GM20000 (cell line): ENCODE results near the gene YJU2.
"Not testable (repeated sequence)": the region's sequence is repeated elsewhere in the genome, so short reads cannot be mapped to it uniquely, and the experiment has no call there.

ENCODE experiments used
- DNase-seq: peaks from one replicate; pipeline ENCODE4 v3.0.0; 2012; ENCODE audit warnings: low spot score
- CTCF ChIP-seq: IDR thresholded peaks from 2 replicates; pipeline ENCODE4 v1.5.1; 2012; ENCODE audit warnings: mild to moderate bottlenecking, control low read depth; ENCODE audit errors: extremely low read depth, missing control alignments

The YJU2 gene

GRCh38 chr19:4266253-4267000, 19.5 kb downstream of the YJU2 start:
- no peak for TF ChIP-seq CTCF
- no peak for DNase-seq

- peak; percentile 78 for DNase-seq
- TF ChIP-seq CTCF = peak; percentile 55
Observed at GRCh38 chr19:4267101-4267900, 20.4 kb downstream of the YJU2 start.

GRCh38 chr19:4267901-4268815, 21.3 kb downstream of the YJU2 start:
- no peak for DNase-seq
- no peak for TF ChIP-seq CTCF

GRCh38 chr19:4268816-4269430, 22.0 kb downstream of the YJU2 start:
- no peak for TF ChIP-seq CTCF
- no peak for DNase-seq

- DNase-seq = no peak
- no peak for TF ChIP-seq CTCF
Observed at GRCh38 chr19:4272894-4273293, 26.0 kb downstream of the YJU2 start.

GRCh38 chr19:4274321-4274686, 27.4 kb downstream of the YJU2 start:
- DNase-seq = not testable (repeated sequence)

GRCh38 chr19:4277191-4277696, 30.4 kb downstream of the YJU2 start:
- DNase-seq = no peak

More at GRCh38 chr19:4277191-4277696, 30.4 kb downstream of the YJU2 start:
- no peak for TF ChIP-seq CTCF
